Activated T-cell treated with anti-CD3 and anti-CD28 coated beads, Interleukin-2, amount 50 U/mL, for 24 hours (primary cell): ENCODE data around the gene RALGPS2.

Experiments
- DNase-seq: peaks from one replicate; pipeline ENCODE4 v3.0.0-alpha.2; 2020
- H3K27ac Mint-ChIP-seq: 2 replicates; pipeline ENCODE4 v1.8.0; 2020; ENCODE audit warnings: mild to moderate bottlenecking, mixed read lengths
- H3K27me3 Mint-ChIP-seq: 2 replicates; pipeline ENCODE4 v1.8.0; 2020; ENCODE audit warnings: mixed read lengths
- H3K36me3 Mint-ChIP-seq: 2 replicates; pipeline ENCODE4 v1.8.0; 2020; ENCODE audit warnings: low read depth, mixed read lengths
- H3K4me1 Mint-ChIP-seq: 2 replicates; pipeline ENCODE4 v1.8.0; 2020; ENCODE audit warnings: low read depth, mixed read lengths
- H3K4me3 Mint-ChIP-seq: 2 replicates; pipeline ENCODE4 v1.8.0; 2020; ENCODE audit warnings: mild to moderate bottlenecking, moderate library complexity, mixed read lengths
- H3K9me3 Mint-ChIP-seq: 2 replicates; pipeline ENCODE4 v1.8.0; 2020; ENCODE audit warnings: mixed read lengths

Gene RALGPS2

GRCh38 chr1:178874966-178875365, 149.9 kb downstream of the RALGPS2 start:
- H3K9me3 Mint-ChIP-seq = no peaks in the 10 kb centered on the region
- no peaks in the 10 kb centered on the region for H3K4me1 Mint-ChIP-seq
- DNase-seq = no peak
- no peaks in the 10 kb centered on the region for H3K36me3 Mint-ChIP-seq
- no peak overlapping the region for H3K4me3 Mint-ChIP-seq
- H3K27me3 Mint-ChIP-seq = no peaks in the 10 kb centered on the region
- H3K27ac Mint-ChIP-seq = no peak overlapping the region

- H3K9me3 Mint-ChIP-seq = no peaks in the 10 kb centered on the region
- no peak overlapping the region for H3K4me3 Mint-ChIP-seq
- no peaks in the 10 kb centered on the region for H3K27me3 Mint-ChIP-seq
- no peaks in the 10 kb centered on the region for H3K36me3 Mint-ChIP-seq
- H3K4me1 Mint-ChIP-seq = no peaks in the 10 kb centered on the region
- no peak for DNase-seq
- H3K27ac Mint-ChIP-seq = no peak overlapping the region
Observed at GRCh38 chr1:178875936-178876335, 150.9 kb downstream of the RALGPS2 start.

- Mint-ChIP-seq H3K4me1 (no peaks in the 10 kb centered on the region), H3K27ac (no peak overlapping the region), H3K27me3 (no peaks in the 10 kb centered on the region), H3K36me3 (no peaks in the 10 kb centered on the region), H3K9me3 (no peaks in the 10 kb centered on the region), H3K4me3 (no peak overlapping the region)
- DNase-seq = no peak
Observed at GRCh38 chr1:178877896-178878295, 152.9 kb downstream of the RALGPS2 start.

GRCh38 chr1:178881950-178882349, 156.9 kb downstream of the RALGPS2 start:
- peaks cover 10% of the 10 kb centered on the region for H3K36me3 Mint-ChIP-seq
- H3K9me3 Mint-ChIP-seq = no peaks in the 10 kb centered on the region
- no peak overlapping the region for H3K27ac Mint-ChIP-seq
- no peak overlapping the region for H3K4me3 Mint-ChIP-seq
- H3K4me1 Mint-ChIP-seq = peaks cover 7% of the 10 kb centered on the region
- H3K27me3 Mint-ChIP-seq = no peaks in the 10 kb centered on the region
- no peak for DNase-seq

GRCh38 chr1:178885869-178886268, 160.8 kb downstream of the RALGPS2 start:
- Mint-ChIP-seq H3K9me3 (no peaks in the 10 kb centered on the region), H3K27me3 (no peaks in the 10 kb centered on the region), H3K4me3 (no peak overlapping the region), H3K36me3 (peaks cover 14% of the 10 kb centered on the region), H3K27ac (no peak overlapping the region), H3K4me1 (peaks cover 7% of the 10 kb centered on the region)
- DNase-seq = no peak

GRCh38 chr1:178886551-178886950, 161.5 kb downstream of the RALGPS2 start:
- Mint-ChIP-seq H3K36me3 (peaks cover 14% of the 10 kb centered on the region), H3K4me1 (peaks cover 7% of the 10 kb centered on the region), H3K4me3 (no peak overlapping the region), H3K27ac (peak overlapping the region; percentile 60), H3K9me3 (no peaks in the 10 kb centered on the region), H3K27me3 (no peaks in the 10 kb centered on the region)
- no peak for DNase-seq

GRCh38 chr1:178895928-178896327, 170.9 kb downstream of the RALGPS2 start:
- DNase-seq = no peak
- H3K4me1 Mint-ChIP-seq = peaks cover 12% of the 10 kb centered on the region
- H3K36me3 Mint-ChIP-seq = peaks cover 26% of the 10 kb centered on the region
- H3K27me3 Mint-ChIP-seq = no peaks in the 10 kb centered on the region
- no peak overlapping the region for H3K4me3 Mint-ChIP-seq
- peaks cover 3% of the 10 kb centered on the region for H3K9me3 Mint-ChIP-seq
- H3K27ac Mint-ChIP-seq = no peak overlapping the region

GRCh38 chr1:178898401-178898800, 173.4 kb downstream of the RALGPS2 start:
- Mint-ChIP-seq H3K27me3 (no peaks in the 10 kb centered on the region), H3K36me3 (peaks cover 30% of the 10 kb centered on the region), H3K9me3 (peaks cover 3% of the 10 kb centered on the region), H3K4me1 (peaks cover 12% of the 10 kb centered on the region), H3K4me3 (no peak overlapping the region), H3K27ac (no peak overlapping the region)
- DNase-seq = no peak

- Mint-ChIP-seq H3K27ac (no peak overlapping the region), H3K4me3 (no peak overlapping the region), H3K27me3 (no peaks in the 10 kb centered on the region), H3K4me1 (peaks cover 12% of the 10 kb centered on the region), H3K9me3 (peaks cover 3% of the 10 kb centered on the region), H3K36me3 (peaks cover 35% of the 10 kb centered on the region)
- DNase-seq = no peak
Observed at GRCh38 chr1:178899402-178899801, 174.4 kb downstream of the RALGPS2 start.

GRCh38 chr1:178901482-178902125, 176.6 kb downstream of the RALGPS2 start:
- Mint-ChIP-seq H3K4me3 (no peak overlapping the region), H3K4me1 (peaks cover 12% of the 10 kb centered on the region), H3K9me3 (no peaks in the 10 kb centered on the region), H3K27me3 (no peaks in the 10 kb centered on the region), H3K36me3 (peaks cover 31% of the 10 kb centered on the region), H3K27ac (no peak overlapping the region)
- DNase-seq = no peak

- Mint-ChIP-seq H3K4me1 (no peaks in the 10 kb centered on the region), H3K27me3 (no peaks in the 10 kb centered on the region), H3K9me3 (no peaks in the 10 kb centered on the region), H3K27ac (no peak overlapping the region), H3K36me3 (peaks cover 45% of the 10 kb centered on the region), H3K4me3 (no peak overlapping the region)
- DNase-seq = no peak
Observed at GRCh38 chr1:178908358-178908757, 183.3 kb downstream of the RALGPS2 start.

- no peaks in the 10 kb centered on the region for H3K4me1 Mint-ChIP-seq
Observed at GRCh38 chr1:178910023-178910422, 185.0 kb downstream of the RALGPS2 start.

GRCh38 chr1:178912597-178912996, 187.6 kb downstream of the RALGPS2 start:
- no peak for DNase-seq
- Mint-ChIP-seq H3K4me3 (no peak overlapping the region), H3K27me3 (no peaks in the 10 kb centered on the region), H3K9me3 (no peaks in the 10 kb centered on the region), H3K36me3 (peaks cover 47% of the 10 kb centered on the region), H3K27ac (no peak overlapping the region), H3K4me1 (no peaks in the 10 kb centered on the region)

More at GRCh38 chr1:178910023-178910422, 185.0 kb downstream of the RALGPS2 start:
- H3K4me3 Mint-ChIP-seq = no peak overlapping the region
- no peak for DNase-seq
- H3K27ac Mint-ChIP-seq = no peak overlapping the region
- no peaks in the 10 kb centered on the region for H3K27me3 Mint-ChIP-seq
- H3K9me3 Mint-ChIP-seq = no peaks in the 10 kb centered on the region
- peaks cover 37% of the 10 kb centered on the region for H3K36me3 Mint-ChIP-seq

- H3K4me3 Mint-ChIP-seq = no peak overlapping the region
- H3K9me3 Mint-ChIP-seq = no peaks in the 10 kb centered on the region
- H3K27me3 Mint-ChIP-seq = no peaks in the 10 kb centered on the region
- no peaks in the 10 kb centered on the region for H3K4me1 Mint-ChIP-seq
- no peak overlapping the region for H3K27ac Mint-ChIP-seq
- H3K36me3 Mint-ChIP-seq = peaks cover 28% of the 10 kb centered on the region
- no peak for DNase-seq
Observed at GRCh38 chr1:178916448-178917174, 191.6 kb downstream of the RALGPS2 start.

GRCh38 chr1:178918308-178918707, 193.3 kb downstream of the RALGPS2 start:
- H3K36me3 Mint-ChIP-seq = peaks cover 22% of the 10 kb centered on the region
- H3K9me3 Mint-ChIP-seq = no peaks in the 10 kb centered on the region
- no peaks in the 10 kb centered on the region for H3K4me1 Mint-ChIP-seq
- no peak overlapping the region for H3K27ac Mint-ChIP-seq
- no peak overlapping the region for H3K4me3 Mint-ChIP-seq
- H3K27me3 Mint-ChIP-seq = no peaks in the 10 kb centered on the region
- no peak for DNase-seq
